ENCODE results near the gene DR1.

Gene DR1

GRCh38 chr1:93345633-93346420 is at the start of gene DR1:
Gene DR1 (plus strand): TSS chr1:93345907. CDS start chr1:93346646, 739 bp downstream.
- in situ Hi-C loops (cut with HindIII; ENCODE audit: low sequenced_read_pairs): no loop called here

- in situ Hi-C loops (cut with HindIII; ENCODE audit: low sequenced_read_pairs): no loop called here
Observed at GRCh38 chr1:93296555-93297154, 49.1 kb upstream of the DR1 start.

GRCh38 chr1:93301131-93301530 is 44.6 kb upstream of the DR1 start:
- in situ Hi-C loops (cut with HindIII; ENCODE audit: low sequenced_read_pairs): no loop called here

GRCh38 chr1:93302078-93302477 is 43.6 kb upstream of the DR1 start:
- in situ Hi-C loops (cut with HindIII; ENCODE audit: low sequenced_read_pairs): no loop called here

GRCh38 chr1:93304716-93305138 is 41.0 kb upstream of the DR1 start:
- in situ Hi-C loops (cut with HindIII; ENCODE audit: low sequenced_read_pairs): no loop called here

GRCh38 chr1:93306920-93307319 is 38.8 kb upstream of the DR1 start:
- in situ Hi-C loops (cut with HindIII; ENCODE audit: low sequenced_read_pairs): no loop called here

- in situ Hi-C loops (cut with HindIII; ENCODE audit: low sequenced_read_pairs): no loop called here
Observed at GRCh38 chr1:93313026-93313425, 32.7 kb upstream of the DR1 start.

GRCh38 chr1:93317207-93317606 is 28.5 kb upstream of the DR1 start:
- in situ Hi-C loops (cut with HindIII; ENCODE audit: low sequenced_read_pairs): no loop called here

GRCh38 chr1:93317943-93318342 is 27.8 kb upstream of the DR1 start:
- in situ Hi-C loops (cut with HindIII; ENCODE audit: low sequenced_read_pairs): no loop called here

GRCh38 chr1:93321720-93322119 is 24.0 kb upstream of the DR1 start:
- in situ Hi-C loops (cut with HindIII; ENCODE audit: low sequenced_read_pairs): no loop called here

GRCh38 chr1:93322349-93322748 is 23.4 kb upstream of the DR1 start:
- in situ Hi-C loops (cut with HindIII; ENCODE audit: low sequenced_read_pairs): no loop called here

- in situ Hi-C loops (cut with HindIII; ENCODE audit: low sequenced_read_pairs): no loop called here
Observed at GRCh38 chr1:93323185-93323820, 22.4 kb upstream of the DR1 start.

GRCh38 chr1:93324486-93325464 is 20.9 kb upstream of the DR1 start:
- in situ Hi-C loops (cut with HindIII; ENCODE audit: low sequenced_read_pairs): no loop called here

- in situ Hi-C loops (cut with HindIII; ENCODE audit: low sequenced_read_pairs): no loop called here
Observed at GRCh38 chr1:93328809-93329760, 16.6 kb upstream of the DR1 start.

- in situ Hi-C loops (cut with HindIII; ENCODE audit: low sequenced_read_pairs): no loop called here
Observed at GRCh38 chr1:93330196-93330595, 15.5 kb upstream of the DR1 start.

- in situ Hi-C loops (cut with HindIII; ENCODE audit: low sequenced_read_pairs): no loop called here
Observed at GRCh38 chr1:93330617-93331016, 15.1 kb upstream of the DR1 start.

GRCh38 chr1:93331412-93331811 is 14.3 kb upstream of the DR1 start:
- in situ Hi-C loops (cut with HindIII; ENCODE audit: low sequenced_read_pairs): no loop called here

- in situ Hi-C loops (cut with HindIII; ENCODE audit: low sequenced_read_pairs): no loop called here
Observed at GRCh38 chr1:93332368-93332767, 13.3 kb upstream of the DR1 start.

GRCh38 chr1:93338387-93339146 is 7.1 kb upstream of the DR1 start:
- in situ Hi-C loops (cut with HindIII; ENCODE audit: low sequenced_read_pairs): no loop called here
